ENCODE data around the gene TNIP3.

Gene TNIP3

GRCh38 chr4:121199742-121200561 lies 35.8 kb upstream of the TNIP3 start:
- no peak for DNase-seq (ENCODE audit: low read depth)
- no peak overlapping the region for H3K4me3 ChIP-seq (ENCODE audit: control insufficient read depth, low read depth, low read length)
- TF ChIP-seq CTCF (IDR thresholded peaks at IDR 0.05; ENCODE audit: control insufficient read depth, insufficient read depth, low read depth, low read length, missing control alignments) = no peak

- no peak overlapping the region for H3K4me3 ChIP-seq (ENCODE audit: control insufficient read depth, low read depth, low read length)
- TF ChIP-seq CTCF (IDR thresholded peaks at IDR 0.05; ENCODE audit: control insufficient read depth, insufficient read depth, low read depth, low read length, missing control alignments) = no peak
- no peak for DNase-seq (ENCODE audit: low read depth)
These were observed 34.1 kb upstream of the TNIP3 start for GRCh38 chr4:121198251-121198650.

DNA sequence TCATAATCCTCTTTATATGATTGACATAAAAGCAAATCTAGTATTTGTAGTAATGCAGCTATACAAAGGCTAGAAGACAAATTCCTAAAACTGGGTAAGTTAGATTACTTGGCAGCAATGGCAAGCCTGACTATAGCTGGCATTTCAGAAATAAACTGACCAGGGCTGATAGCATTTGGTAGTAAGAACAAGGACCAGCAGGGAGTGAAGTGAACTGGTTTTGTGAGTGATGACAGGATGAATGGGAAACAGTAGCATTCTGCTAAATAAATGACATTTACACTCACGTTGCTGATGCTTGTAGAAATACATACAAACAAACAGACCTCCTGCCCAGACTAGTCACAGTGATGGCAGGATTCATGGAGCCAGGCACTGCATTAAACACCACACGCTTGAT lies 31.5 kb upstream of the TNIP3 start:
- no peak overlapping the region for H3K4me3 ChIP-seq (ENCODE audit: control insufficient read depth, low read depth, low read length)
- TF ChIP-seq CTCF (IDR thresholded peaks at IDR 0.05; ENCODE audit: control insufficient read depth, insufficient read depth, low read depth, low read length, missing control alignments) = no peak
- no peak for DNase-seq (ENCODE audit: low read depth)

DNA sequence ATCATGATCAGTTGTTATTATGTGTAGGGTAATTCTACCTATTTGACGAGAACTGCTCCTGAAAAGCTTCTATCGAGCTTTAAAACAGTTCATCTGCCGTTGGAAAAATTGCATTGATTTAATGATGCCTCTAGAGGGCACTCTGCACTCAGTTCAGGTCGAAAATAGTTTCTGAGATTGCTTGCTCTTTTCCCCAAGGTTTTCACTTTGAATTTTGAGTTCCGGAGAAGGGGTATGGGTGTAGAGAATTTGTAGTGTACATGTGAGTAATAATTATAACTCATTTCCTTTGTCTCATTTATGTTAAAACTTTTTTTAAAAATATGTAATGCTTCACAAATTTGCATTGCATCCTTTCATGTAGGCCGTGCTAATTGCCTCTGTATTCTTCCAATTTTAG lies 28.4 kb upstream of the TNIP3 start:
- no peak overlapping the region for H3K4me3 ChIP-seq (ENCODE audit: control insufficient read depth, low read depth, low read length)
- TF ChIP-seq CTCF (IDR thresholded peaks at IDR 0.05; ENCODE audit: control insufficient read depth, insufficient read depth, low read depth, low read length, missing control alignments) = peak; percentile 72
- no peak for DNase-seq (ENCODE audit: low read depth)

DNA sequence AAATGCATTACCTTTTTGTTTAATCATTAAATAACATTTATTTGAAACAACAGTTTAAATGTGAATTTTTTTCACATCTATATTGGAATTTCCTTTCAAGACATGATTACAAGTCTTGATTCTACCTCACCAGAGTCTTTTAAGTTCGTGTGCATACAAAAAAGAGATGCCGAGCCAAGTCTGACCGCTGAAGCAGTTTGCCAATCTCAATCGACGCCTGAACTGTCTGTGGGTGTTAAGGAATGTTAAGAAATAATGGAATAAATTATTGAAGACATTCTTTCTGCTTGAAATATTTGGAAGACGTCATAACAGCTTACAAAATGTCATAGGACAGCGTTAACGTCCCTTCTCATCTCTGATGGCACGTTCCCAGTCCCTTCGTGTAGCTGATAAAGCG lies 27.9 kb upstream of the TNIP3 start:
- no peak for DNase-seq (ENCODE audit: low read depth)
- no peak overlapping the region for H3K4me3 ChIP-seq (ENCODE audit: control insufficient read depth, low read depth, low read length)
- TF ChIP-seq CTCF (IDR thresholded peaks at IDR 0.05; ENCODE audit: control insufficient read depth, insufficient read depth, low read depth, low read length, missing control alignments) = no peak

- TF ChIP-seq CTCF (IDR thresholded peaks at IDR 0.05; ENCODE audit: control insufficient read depth, insufficient read depth, low read depth, low read length, missing control alignments) = no peak
- no peak for DNase-seq (ENCODE audit: low read depth)
- no peak overlapping the region for H3K4me3 ChIP-seq (ENCODE audit: control insufficient read depth, low read depth, low read length)
These were observed 27.2 kb upstream of the TNIP3 start for GRCh38 chr4:121191361-121191760.

Measured in AG09309 (cell line).